Suprapubic skin (tissue), 4 donors: ENCODE measurements around the gene SNX24.

Source experiments
- CTCF ChIP-seq, 2 donors: fragments of 200-600 bp in 1 of 2; fragments of 450-650 bp in 1 of 2; sonication (generic) in 1 of 2; IDR thresholded peaks; one replicate each; pipeline ENCODE4 v1.5.1; 2016 to 2019; ENCODE audit warnings: antibody characterized with exemption in 2 of 2, mild to moderate bottlenecking in 1 of 2, moderate library complexity in 1 of 2
- EP300 ChIP-seq: sonication (generic); formaldehyde crosslinking; IDR thresholded peaks from one replicate; pipeline ENCODE4 v1.6.1; 2017; ENCODE audit warnings: antibody characterized with exemption
- POLR2A ChIP-seq, 2 donors: fragments of 450-650 bp; IDR thresholded peaks; one replicate each; pipeline ENCODE4 v1.6.1; 2017; ENCODE audit warnings: antibody characterized with exemption in 2 of 2, mild to moderate bottlenecking in 2 of 2, moderate library complexity in 2 of 2
- POLR2AphosphoS5 ChIP-seq, 3 donors: sonication (generic); formaldehyde crosslinking; IDR thresholded peaks; one replicate each; pipeline ENCODE4 v1.6.1; 2017; ENCODE audit warnings: antibody characterized with exemption in 3 of 3

- TF ChIP-seq CTCF (IDR thresholded peaks at IDR 0.05) (no peak), POLR2AphosphoS5 (IDR thresholded peaks at IDR 0.05) (no peak), POLR2A (IDR thresholded peaks at IDR 0.05) (no peak), EP300 (no peak)
Observed at GRCh38 chr5:122944051-122944450, 98.6 kb downstream of the SNX24 start.
